ENCODE data around the gene S100A8. TPM values are rescaled to one million over a fixed set of nuclear protein-coding genes. Genes with fewer than 3 reads are reported as not detected.

The S100A8 gene
- total RNA-seq, 1 experiment from 2014 or later, result not detected

- intact Hi-C loops (cut with micrococcal nuclease; ENCODE audit: unreplicated experiment), result no loop called here
- H3K4me1 Mint-ChIP-seq (ENCODE audit: low read depth, unreplicated experiment), result no peaks in the 10 kb centered on the region
- BruUV-seq (replicated peaks), result no TSS peak
- no peak for DNase-seq
- CTCF ChIA-PET, result interaction anchor here (0.6 kb wide), 1 partner anchor 297 kb away, joined by 9 read pairs; no protein-coding TSS in a partner anchor
- peaks cover 100% of the 10 kb centered on the region for H3K27me3 Mint-ChIP-seq (ENCODE audit: unreplicated experiment)
- H3K9me3 Mint-ChIP-seq (ENCODE audit: low read depth, unreplicated experiment), result no peaks in the 10 kb centered on the region
- no peak for TF ChIP-seq CTCF (IDR thresholded peaks at IDR 0.05; ENCODE audit: unreplicated experiment)
- no peak overlapping the region for H3K27ac Mint-ChIP-seq (ENCODE audit: unreplicated experiment)
- no peaks in the 10 kb centered on the region for H3K36me3 Mint-ChIP-seq (ENCODE audit: insufficient read depth, unreplicated experiment)
- H3K4me3 Mint-ChIP-seq (ENCODE audit: low read depth, unreplicated experiment), result no peak overlapping the region
These were observed 44.0 kb upstream of the S100A8 start for GRCh38 chr1:153434746-153435455.

- Mint-ChIP-seq H3K4me1 (ENCODE audit: low read depth, unreplicated experiment) (no peaks in the 10 kb centered on the region), H3K27ac (ENCODE audit: unreplicated experiment) (no peak overlapping the region), H3K4me3 (ENCODE audit: low read depth, unreplicated experiment) (no peak overlapping the region), H3K36me3 (ENCODE audit: insufficient read depth, unreplicated experiment) (no peaks in the 10 kb centered on the region), H3K9me3 (ENCODE audit: low read depth, unreplicated experiment) (no peaks in the 10 kb centered on the region), H3K27me3 (ENCODE audit: unreplicated experiment) (peaks cover 100% of the 10 kb centered on the region)
- no peak for TF ChIP-seq CTCF (IDR thresholded peaks at IDR 0.05; ENCODE audit: unreplicated experiment)
- DNase-seq, result no peak
- CTCF ChIA-PET, result interaction anchor here (0.5 kb wide), 1 partner anchor 33 kb away, joined by 5 read pairs; no protein-coding TSS in a partner anchor
- intact Hi-C loops (cut with micrococcal nuclease; ENCODE audit: unreplicated experiment), result no loop called here
- no TSS peak for BruUV-seq (replicated peaks)
These were observed 42.2 kb upstream of the S100A8 start for GRCh38 chr1:153432874-153433681.

- intact Hi-C loops (cut with micrococcal nuclease; ENCODE audit: unreplicated experiment), result no loop called here
- CTCF ChIA-PET, result interaction anchor here (0.6 kb wide), 1 partner anchor 263 kb away, joined by 4 read pairs; no protein-coding TSS in a partner anchor
- BruUV-seq (replicated peaks), result no TSS peak
- DNase-seq, result no peak
- Mint-ChIP-seq H3K4me3 (ENCODE audit: low read depth, unreplicated experiment) (no peak overlapping the region), H3K36me3 (ENCODE audit: insufficient read depth, unreplicated experiment) (no peaks in the 10 kb centered on the region), H3K27ac (ENCODE audit: unreplicated experiment) (no peak overlapping the region), H3K9me3 (ENCODE audit: low read depth, unreplicated experiment) (no peaks in the 10 kb centered on the region), H3K27me3 (ENCODE audit: unreplicated experiment) (peaks cover 100% of the 10 kb centered on the region), H3K4me1 (ENCODE audit: low read depth, unreplicated experiment) (no peaks in the 10 kb centered on the region)
- TF ChIP-seq CTCF (IDR thresholded peaks at IDR 0.05; ENCODE audit: unreplicated experiment), result no peak
These were observed 41.1 kb upstream of the S100A8 start for GRCh38 chr1:153431928-153432327.

GRCh38 chr1:153431427-153431826 lies 40.6 kb upstream of the S100A8 start:
- TF ChIP-seq CTCF (IDR thresholded peaks at IDR 0.05; ENCODE audit: unreplicated experiment), result no peak
- CTCF ChIA-PET, result no interaction called here

More at GRCh38 chr1:153431427-153431826, 40.6 kb upstream of the S100A8 start:
- no peaks in the 10 kb centered on the region for H3K9me3 Mint-ChIP-seq (ENCODE audit: low read depth, unreplicated experiment)
- no peak for DNase-seq
- BruUV-seq (replicated peaks), result no TSS peak
- H3K4me3 Mint-ChIP-seq (ENCODE audit: low read depth, unreplicated experiment), result no peak overlapping the region
- H3K36me3 Mint-ChIP-seq (ENCODE audit: insufficient read depth, unreplicated experiment), result no peaks in the 10 kb centered on the region
- no peak overlapping the region for H3K27ac Mint-ChIP-seq (ENCODE audit: unreplicated experiment)
- no peaks in the 10 kb centered on the region for H3K4me1 Mint-ChIP-seq (ENCODE audit: low read depth, unreplicated experiment)
- intact Hi-C loops (cut with micrococcal nuclease; ENCODE audit: unreplicated experiment), result no loop called here
- peaks cover 100% of the 10 kb centered on the region for H3K27me3 Mint-ChIP-seq (ENCODE audit: unreplicated experiment)
